Uterus (tissue), 2 donors: ENCODE results near the gene TPD52L2.

ENCODE experiments used
- CTCF ChIP-seq, 4 experiments: fragments of 200-600 bp in 2 of 4; fragments of 450-650 bp in 2 of 4; sonication (generic) in 2 of 4; IDR thresholded peaks; one replicate each; pipeline ENCODE4 v1.5.1; 2016 to 2019; ENCODE audit warnings: antibody characterized with exemption in 4 of 4, mild to moderate bottlenecking in 2 of 4, moderate library complexity in 1 of 4
- POLR2A ChIP-seq, 2 donors: fragments of 450-650 bp; IDR thresholded peaks; one replicate each; pipeline ENCODE4 v1.6.1; 2016; ENCODE audit warnings: antibody characterized with exemption in 2 of 2, mild to moderate bottlenecking in 1 of 2, moderate library complexity in 1 of 2

- TF ChIP-seq CTCF (IDR thresholded peaks at IDR 0.05) (no peak), POLR2A (IDR thresholded peaks at IDR 0.05) (no peak)
Observed at GRCh38 chr20:63940071-63940471, 75.0 kb downstream of the TPD52L2 start.
